Thymus (tissue), 11 donors: ENCODE results near the gene PATJ. TPM values are rescaled to one million over a fixed set of nuclear protein-coding genes. Genes with fewer than 3 reads are reported as not detected.

Source experiments
- DNase-seq, 9 donors: peaks; one replicate each; pipeline ENCODE4 v3.0.0-alpha.2; 2013; ENCODE audit warnings: low spot score in 9 of 9, low read depth in 6 of 9, missing footprints in 1 of 9
- H3K27ac ChIP-seq, 2 donors: one replicate each; pipeline ENCODE4 v1.5.1; 2013; ENCODE audit warnings: control low read depth in 1 of 2, low read depth in 1 of 2, low read length in 1 of 2, mild to moderate bottlenecking in 1 of 2, moderate library complexity in 1 of 2
- H3K27me3 ChIP-seq, 2 donors: one replicate each; pipeline ENCODE4 v1.5.1; 2013; ENCODE audit warnings: low read length in 1 of 2; ENCODE audit not compliant: control insufficient read depth in 2 of 2, insufficient read depth in 1 of 2
- H3K36me3 ChIP-seq, 2 donors: one replicate each; pipeline ENCODE4 v1.5.1; 2013; ENCODE audit warnings: low read length in 1 of 2, mild to moderate bottlenecking in 1 of 2, moderate library complexity in 1 of 2; ENCODE audit not compliant: control insufficient read depth in 2 of 2, insufficient read depth in 2 of 2
- H3K4me1 ChIP-seq, 2 donors: one replicate each; pipeline ENCODE4 v1.5.1; 2013; ENCODE audit warnings: low read length in 2 of 2; ENCODE audit not compliant: control insufficient read depth in 2 of 2, insufficient read depth in 2 of 2
- H3K4me3 ChIP-seq, 2 donors: one replicate each; pipeline ENCODE4 v1.5.1; 2013; ENCODE audit warnings: low read length in 2 of 2, control low read depth in 1 of 2, mild to moderate bottlenecking in 1 of 2
- H3K9me3 ChIP-seq, 2 donors: one replicate each; pipeline ENCODE4 v1.5.1; 2013; ENCODE audit warnings: low read length in 1 of 2, mild to moderate bottlenecking in 1 of 2; ENCODE audit not compliant: control insufficient read depth in 2 of 2, insufficient read depth in 1 of 2
- WGBS: extraction: QIAGEN DNeasy Blood & Tissue Kit; methylation state at CpG from one replicate; pipeline ENCODE4 v1.1.7; 2013; 5-methylcytosine and 5-hydroxymethylcytosine counted together
- polyA plus RNA-seq: library from polyadenylated mRNA; stranded (reverse); fragments of 200-250 nt; gene quantifications from one replicate; pipeline ENCODE4 v1.2.3, GENCODE V29; 2013
- total RNA-seq: library from RNA; stranded (reverse); fragments of 120-200 nt; gene quantifications from one replicate; pipeline ENCODE4 v1.2.4, GENCODE V29; 2013
- donor health status: healthy.

Gene PATJ
- total and polyA plus RNA-seq, 2 donors = 8.6 to 12.4 TPM

- H3K27ac ChIP-seq = no peak overlapping the region
- DNase-seq = no peak
- H3K27me3 ChIP-seq = no peaks in the 10 kb centered on the region
- no peaks in the 10 kb centered on the region for H3K4me1 ChIP-seq
- no peaks in the 10 kb centered on the region for H3K36me3 ChIP-seq
- WGBS = 96% methylated on average over 2 of the region's 2 CpGs
- H3K9me3 ChIP-seq = no peaks in the 10 kb centered on the region
- no peak overlapping the region for H3K4me3 ChIP-seq
Measured at GRCh38 chr1:62003777-62004176, 261.5 kb downstream of the PATJ start.

GRCh38 chr1:62006690-62007089 is 264.4 kb downstream of the PATJ start:
- Histone ChIP-seq H3K4me3 (no peak overlapping the region), H3K27me3 (no peaks in the 10 kb centered on the region), H3K9me3 (no peaks in the 10 kb centered on the region), H3K36me3 (no peaks in the 10 kb centered on the region), H3K4me1 (no peaks in the 10 kb centered on the region), H3K27ac (no peak overlapping the region)
- 75% methylated on average over 2 of the region's 2 CpGs for WGBS
- no peak for DNase-seq

GRCh38 chr1:62011006-62011405 is 268.7 kb downstream of the PATJ start:
- Histone ChIP-seq H3K27ac (no peak overlapping the region), H3K36me3 (no peaks in the 10 kb centered on the region), H3K27me3 (no peaks in the 10 kb centered on the region), H3K9me3 (no peaks in the 10 kb centered on the region), H3K4me1 (no peaks in the 10 kb centered on the region), H3K4me3 (no peak overlapping the region)
- 79% methylated on average over 4 of the region's 4 CpGs for whole genome bisulfite sequencing
- DNase-seq = no peak

GRCh38 chr1:62012095-62012494 is 269.8 kb downstream of the PATJ start:
- DNase-seq = no peak
- no peaks in the 10 kb centered on the region for H3K36me3 ChIP-seq
- H3K4me3 ChIP-seq = no peak overlapping the region
- no peaks in the 10 kb centered on the region for H3K4me1 ChIP-seq
- H3K27me3 ChIP-seq = no peaks in the 10 kb centered on the region
- 43% methylated on average over 1 of the region's 1 CpG for WGBS
- H3K27ac ChIP-seq = no peak overlapping the region
- no peaks in the 10 kb centered on the region for H3K9me3 ChIP-seq

GRCh38 chr1:62012836-62013235 is 270.6 kb downstream of the PATJ start:
- Histone ChIP-seq H3K4me3 (no peak overlapping the region), H3K4me1 (no peaks in the 10 kb centered on the region), H3K27ac (no peak overlapping the region), H3K9me3 (no peaks in the 10 kb centered on the region), H3K36me3 (no peaks in the 10 kb centered on the region), H3K27me3 (no peaks in the 10 kb centered on the region)
- 98% methylated on average over 6 of the region's 6 CpGs for WGBS
- DNase-seq = no peak

- WGBS = 97% methylated on average over 5 of the region's 5 CpGs
- H3K27me3 ChIP-seq = no peaks in the 10 kb centered on the region
- no peak for DNase-seq
- H3K27ac ChIP-seq = no peak overlapping the region
- no peak overlapping the region for H3K4me3 ChIP-seq
- no peaks in the 10 kb centered on the region for H3K36me3 ChIP-seq
- H3K4me1 ChIP-seq = no peaks in the 10 kb centered on the region
- no peaks in the 10 kb centered on the region for H3K9me3 ChIP-seq
Measured at GRCh38 chr1:62013264-62013663, 271.0 kb downstream of the PATJ start.

- Histone ChIP-seq H3K36me3 (no peaks in the 10 kb centered on the region), H3K27me3 (no peaks in the 10 kb centered on the region), H3K27ac (no peak overlapping the region), H3K4me1 (no peaks in the 10 kb centered on the region), H3K4me3 (no peak overlapping the region), H3K9me3 (no peaks in the 10 kb centered on the region)
- no peak for DNase-seq
- 93% methylated on average over 6 of the region's 6 CpGs for WGBS
Measured at GRCh38 chr1:62022382-62022983, 280.2 kb downstream of the PATJ start.

GRCh38 chr1:62024690-62025089 is 282.4 kb downstream of the PATJ start:
- Histone ChIP-seq H3K27me3 (no peaks in the 10 kb centered on the region), H3K9me3 (no peaks in the 10 kb centered on the region)
- WGBS = 97% methylated on average over 2 of the region's 2 CpGs

GRCh38 chr1:62025154-62025553 is 282.9 kb downstream of the PATJ start:
- no peak overlapping the region for H3K4me3 ChIP-seq
- H3K4me1 ChIP-seq = no peaks in the 10 kb centered on the region
- H3K9me3 ChIP-seq = no peaks in the 10 kb centered on the region
- H3K36me3 ChIP-seq = no peaks in the 10 kb centered on the region
- no peak overlapping the region for H3K27ac ChIP-seq
- no peak for DNase-seq
- no peaks in the 10 kb centered on the region for H3K27me3 ChIP-seq
- 91% methylated on average over 4 of the region's 4 CpGs for WGBS

More at GRCh38 chr1:62024690-62025089, 282.4 kb downstream of the PATJ start:
- DNase-seq = no peak
- H3K36me3 ChIP-seq = no peaks in the 10 kb centered on the region
- no peaks in the 10 kb centered on the region for H3K4me1 ChIP-seq
- H3K4me3 ChIP-seq = no peak overlapping the region
- no peak overlapping the region for H3K27ac ChIP-seq

GRCh38 chr1:62025892-62026291 is 283.6 kb downstream of the PATJ start:
- Histone ChIP-seq H3K4me1 (no peaks in the 10 kb centered on the region), H3K27me3 (no peaks in the 10 kb centered on the region), H3K27ac (no peak overlapping the region), H3K36me3 (no peaks in the 10 kb centered on the region), H3K9me3 (no peaks in the 10 kb centered on the region), H3K4me3 (no peak overlapping the region)
- DNase-seq = no peak
- 97% methylated on average over 2 of the region's 2 CpGs for WGBS
